CD4-positive, CD25-positive, alpha-beta regulatory T cell (primary cell): ENCODE measurements around the gene MORN2. TPM values are rescaled to one million over a fixed set of nuclear protein-coding genes. Genes with fewer than 3 reads are reported as not detected.
A peak's percentile ranks its signal among the peaks of the same experiment; 100 is the strongest.

ENCODE experiments used
- ATAC-seq, 2 donors: fragments of 150-1000 bp; cut with Tn5 transposase; one replicate each; pipeline ENCODE4 v1.10.0; 2021; ENCODE audit warnings: low read depth in 2 of 2, moderate number of reproducible peaks in 2 of 2, moderate library complexity in 1 of 2
- DNase-seq, 3 donors: peaks; one replicate each; pipeline versions ENCODE4 v3.0.0 to v3.0.0-alpha.2; 2012 to 2022; ENCODE audit warnings: mixed read lengths in 1 of 3
- H3K27ac ChIP-seq: one replicate; pipeline ENCODE4 v1.7.0; 2013; ENCODE audit warnings: mild to moderate bottlenecking, low read length; ENCODE audit not compliant: insufficient read depth, poor library complexity, severe bottlenecking
- H3K27me3 ChIP-seq: one replicate; pipeline ENCODE4 v1.7.0; 2013; ENCODE audit warnings: low read length; ENCODE audit not compliant: control insufficient read depth, insufficient read depth
- H3K36me3 ChIP-seq: one replicate; pipeline ENCODE4 v1.7.0; 2013; ENCODE audit warnings: mild to moderate bottlenecking, low read length, moderate library complexity; ENCODE audit not compliant: control insufficient read depth, insufficient read depth
- H3K4me1 ChIP-seq: 2 replicates; pipeline ENCODE4 v1.7.0; 2013; ENCODE audit warnings: mild to moderate bottlenecking, low read length; ENCODE audit not compliant: insufficient read depth, control insufficient read depth, poor library complexity, severe bottlenecking
- H3K4me3 ChIP-seq: one replicate; pipeline ENCODE4 v1.7.0; 2013; ENCODE audit warnings: low read depth, mild to moderate bottlenecking, low read length, moderate library complexity
- H3K9me3 ChIP-seq, 2 experiments: 1 replicate in 1 of 2; 2 replicates in 1 of 2; pipeline ENCODE4 v1.7.0; 2013; ENCODE audit warnings: low read length in 2 of 2, mild to moderate bottlenecking in 1 of 2, moderate library complexity in 1 of 2; ENCODE audit not compliant: control insufficient read depth in 2 of 2
- H3K27ac Mint-ChIP-seq, 3 donors: one replicate each; pipeline ENCODE4 v1.8.0; 2020 to 2022; ENCODE audit warnings: mild to moderate bottlenecking in 3 of 3, mixed read lengths in 3 of 3, moderate library complexity in 2 of 3
- H3K27me3 Mint-ChIP-seq: one replicate; pipeline ENCODE4 v1.8.0; 2022; ENCODE audit warnings: mild to moderate bottlenecking, mixed read lengths
- H3K36me3 Mint-ChIP-seq: one replicate; pipeline ENCODE4 v1.8.0; 2020; ENCODE audit warnings: mixed read lengths
- H3K4me1 Mint-ChIP-seq, 4 donors: one replicate each; pipeline ENCODE4 v1.8.0; 2020 to 2022; ENCODE audit warnings: mixed read lengths in 4 of 4, mild to moderate bottlenecking in 1 of 4
- H3K4me3 Mint-ChIP-seq, 4 donors: one replicate each; pipeline ENCODE4 v1.8.0; 2020 to 2022; ENCODE audit warnings: mild to moderate bottlenecking in 4 of 4, mixed read lengths in 4 of 4, moderate library complexity in 3 of 4
- H3K9me3 Mint-ChIP-seq, 7 donors: one replicate each; pipeline ENCODE4 v1.8.0; 2020 to 2022; ENCODE audit warnings: mixed read lengths in 7 of 7, mild to moderate bottlenecking in 3 of 7, moderate library complexity in 2 of 7
- polyA plus RNA-seq, 4 donors: library from polyadenylated mRNA; unstranded; fragments of 300-500 nt; fragmentation: Illumina TruSeq; gene quantifications; one replicate each; pipeline ENCODE4 v1.2.3, GENCODE V29; 2021
- total RNA-seq: library from RNA; stranded (reverse); gene quantifications from one replicate; pipeline ENCODE4 v1.2.3, GENCODE V29; 2022

MORN2 gene
- total and polyA plus RNA-seq, 5 donors from 2014 or later: 1.5 to 8.0 (median 5.3) TPM

- Histone ChIP-seq H3K27me3 (no peaks in the 10 kb centered on the region), H3K36me3 (no peaks in the 10 kb centered on the region), H3K4me3 (no peak overlapping the region), H3K4me1 (no peaks in the 10 kb centered on the region), H3K27ac (no peak overlapping the region), H3K9me3 (no peaks in the 10 kb centered on the region)
- Mint-ChIP-seq H3K4me1 (no peaks in the 10 kb centered on the region), H3K36me3 (no peaks in the 10 kb centered on the region), H3K4me3 (no peak overlapping the region), H3K27ac (no peak overlapping the region), H3K9me3 (peaks cover 0 to under 1% (median 0%) of the 10 kb centered on the region in 7 donors), H3K27me3 (no peaks in the 10 kb centered on the region)
- ATAC-seq (no peak), DNase-seq (no peak)
These were observed 22.5 kb downstream of the MORN2 start for GRCh38 chr2:38898256-38898655.

DNA sequence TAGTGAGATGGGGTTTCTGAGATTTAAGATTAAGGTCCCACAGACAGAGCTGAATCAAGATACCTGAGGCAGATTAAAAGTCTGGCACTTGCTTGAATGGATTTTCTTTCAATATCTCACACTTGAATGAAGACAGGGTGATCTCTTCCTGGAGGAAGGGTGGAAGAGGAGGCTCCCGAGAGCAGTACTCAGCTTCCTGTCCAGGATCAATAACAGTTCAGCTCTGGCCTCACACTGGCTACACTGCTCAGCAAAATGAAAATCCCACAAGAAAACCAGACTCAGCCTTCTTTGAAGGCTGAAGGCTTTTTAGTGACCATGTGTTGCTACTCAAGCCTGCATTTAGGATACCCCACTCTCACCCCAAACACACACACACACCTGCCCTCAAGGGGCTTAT is 24.9 kb downstream of the MORN2 start:
- Mint-ChIP-seq H3K27ac (no peak overlapping the region), H3K4me3 (no peak overlapping the region), H3K9me3 (peaks cover 0 to 2% (median 0%) of the 10 kb centered on the region in 7 donors), H3K4me1 (no peaks in the 10 kb centered on the region), H3K27me3 (no peaks in the 10 kb centered on the region), H3K36me3 (no peaks in the 10 kb centered on the region)
- H3K27me3 ChIP-seq: no peaks in the 10 kb centered on the region
- no peak overlapping the region for H3K4me3 ChIP-seq
- no peaks in the 10 kb centered on the region for H3K36me3 ChIP-seq
- no peak overlapping the region for H3K27ac ChIP-seq
- DNase-seq (no peak), ATAC-seq (no peak)
- no peaks in the 10 kb centered on the region for H3K9me3 ChIP-seq
- H3K4me1 ChIP-seq: no peaks in the 10 kb centered on the region

GRCh38 chr2:38905251-38905650 is 29.5 kb downstream of the MORN2 start:
- no peaks in the 10 kb centered on the region for H3K36me3 ChIP-seq
- Mint-ChIP-seq H3K9me3 (peaks cover 0 to 2% (median 0%) of the 10 kb centered on the region in 7 donors), H3K4me3 (no peak overlapping the region), H3K36me3 (no peaks in the 10 kb centered on the region), H3K4me1 (peaks cover 7 to 17% (median 15%) of the 10 kb centered on the region in 4 donors), H3K27me3 (no peaks in the 10 kb centered on the region), H3K27ac (peak overlapping the region in 1 of 3 donors; percentile 27)
- peaks cover 15% of the 10 kb centered on the region for H3K4me1 ChIP-seq
- no peak for DNase-seq
- no peaks in the 10 kb centered on the region for H3K9me3 ChIP-seq
- no peak for ATAC-seq
- H3K27me3 ChIP-seq: no peaks in the 10 kb centered on the region
- no peak overlapping the region for H3K4me3 ChIP-seq
- no peak overlapping the region for H3K27ac ChIP-seq

GRCh38 chr2:38907242-38907641 is 31.5 kb downstream of the MORN2 start:
- Histone ChIP-seq H3K9me3 (no peaks in the 10 kb centered on the region), H3K27ac (no peak overlapping the region), H3K27me3 (no peaks in the 10 kb centered on the region), H3K36me3 (no peaks in the 10 kb centered on the region), H3K4me1 (peaks cover 15% of the 10 kb centered on the region), H3K4me3 (no peak overlapping the region)
- H3K4me3 Mint-ChIP-seq: no peak overlapping the region
- peaks cover 0 to 2% (median 0%) of the 10 kb centered on the region in 7 donors for H3K9me3 Mint-ChIP-seq
- no peak overlapping the region for H3K27ac Mint-ChIP-seq
- ATAC-seq (no peak), DNase-seq (no peak)
- H3K4me1 Mint-ChIP-seq: peaks cover 7 to 17% (median 15%) of the 10 kb centered on the region in 4 donors
- no peaks in the 10 kb centered on the region for H3K36me3 Mint-ChIP-seq
- no peaks in the 10 kb centered on the region for H3K27me3 Mint-ChIP-seq

GRCh38 chr2:38907743-38908562 is 32.2 kb downstream of the MORN2 start:
- ATAC-seq (peak in 1 of 2 donors; percentile 42), DNase-seq (peak in 2 of 3 donors; percentile 3 to 76)
- no peaks in the 10 kb centered on the region for H3K9me3 ChIP-seq
- peaks cover 7 to 17% (median 15%) of the 10 kb centered on the region in 4 donors for H3K4me1 Mint-ChIP-seq
- H3K27ac Mint-ChIP-seq: peak overlapping the region in 2 of 3 donors; percentile 6 to 62
- peak overlapping the region in 1 of 4 donors; percentile 5 for H3K4me3 Mint-ChIP-seq
- no peaks in the 10 kb centered on the region for H3K27me3 Mint-ChIP-seq
- no peaks in the 10 kb centered on the region for H3K36me3 ChIP-seq
- H3K4me3 ChIP-seq: peak overlapping the region; percentile 24
- no peaks in the 10 kb centered on the region for H3K36me3 Mint-ChIP-seq
- no peak overlapping the region for H3K27ac ChIP-seq
- H3K4me1 ChIP-seq: peaks cover 15% of the 10 kb centered on the region
- H3K9me3 Mint-ChIP-seq: peaks cover 0 to 2% (median 0%) of the 10 kb centered on the region in 7 donors
- no peaks in the 10 kb centered on the region for H3K27me3 ChIP-seq

GRCh38 chr2:38909872-38910271 is 34.1 kb downstream of the MORN2 start:
- Histone ChIP-seq H3K36me3 (no peaks in the 10 kb centered on the region), H3K27me3 (no peaks in the 10 kb centered on the region), H3K9me3 (no peaks in the 10 kb centered on the region), H3K4me1 (peaks cover 15% of the 10 kb centered on the region), H3K27ac (no peak overlapping the region), H3K4me3 (no peak overlapping the region)
- DNase-seq (no peak), ATAC-seq (no peak)
- Mint-ChIP-seq H3K36me3 (no peaks in the 10 kb centered on the region), H3K27ac (no peak overlapping the region), H3K27me3 (no peaks in the 10 kb centered on the region), H3K4me3 (no peak overlapping the region), H3K4me1 (peaks cover 7 to 17% (median 15%) of the 10 kb centered on the region in 4 donors), H3K9me3 (peaks cover 0 to 2% (median 0%) of the 10 kb centered on the region in 7 donors)

DNA sequence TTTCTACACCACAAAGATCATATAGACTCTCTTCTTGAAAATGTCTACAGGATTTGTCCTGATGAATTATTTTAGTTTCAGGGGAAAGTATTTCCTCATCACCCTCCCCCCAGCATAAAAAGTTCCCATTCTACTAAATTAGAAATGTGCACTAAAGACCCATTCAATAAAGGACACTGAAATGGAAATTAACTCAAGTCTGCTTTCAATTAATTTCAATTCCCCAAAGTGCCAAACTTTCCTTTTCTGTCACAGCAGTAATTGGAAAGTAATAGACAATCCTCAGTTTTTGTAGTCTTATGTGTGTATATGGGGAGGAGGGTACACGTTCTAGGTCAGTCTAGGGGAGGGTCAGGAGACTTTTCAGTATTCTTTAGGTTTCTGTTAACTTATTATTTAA is 35.4 kb downstream of the MORN2 start:
- H3K27me3 Mint-ChIP-seq: no peaks in the 10 kb centered on the region
- Histone ChIP-seq H3K27ac (no peak overlapping the region), H3K9me3 (no peaks in the 10 kb centered on the region), H3K4me3 (no peak overlapping the region), H3K4me1 (peaks cover 15% of the 10 kb centered on the region), H3K36me3 (no peaks in the 10 kb centered on the region), H3K27me3 (no peaks in the 10 kb centered on the region)
- H3K4me3 Mint-ChIP-seq: no peak overlapping the region
- no peaks in the 10 kb centered on the region for H3K36me3 Mint-ChIP-seq
- peaks cover 0 to 2% (median 0%) of the 10 kb centered on the region in 7 donors for H3K9me3 Mint-ChIP-seq
- DNase-seq (no peak), ATAC-seq (no peak)
- H3K27ac Mint-ChIP-seq: no peak overlapping the region
- H3K4me1 Mint-ChIP-seq: peaks cover 7 to 17% (median 15%) of the 10 kb centered on the region in 4 donors

- Mint-ChIP-seq H3K36me3 (no peaks in the 10 kb centered on the region), H3K4me1 (peaks cover 6 to 15% (median 14%) of the 10 kb centered on the region in 4 donors), H3K27me3 (no peaks in the 10 kb centered on the region), H3K27ac (no peak overlapping the region), H3K9me3 (peaks cover 0 to 2% (median 0%) of the 10 kb centered on the region in 7 donors), H3K4me3 (no peak overlapping the region)
- Histone ChIP-seq H3K36me3 (no peaks in the 10 kb centered on the region), H3K4me3 (no peak overlapping the region), H3K27ac (no peak overlapping the region), H3K4me1 (peaks cover 15% of the 10 kb centered on the region), H3K27me3 (no peaks in the 10 kb centered on the region), H3K9me3 (no peaks in the 10 kb centered on the region)
- no peak for ATAC-seq
- DNase-seq: no peak
These were observed 36.8 kb downstream of the MORN2 start for GRCh38 chr2:38912619-38913018.
